Smooth muscle cell (in vitro differentiated cells): ENCODE results near the gene TPTE. TPM values are rescaled to one million over a fixed set of nuclear protein-coding genes. Genes with fewer than 3 reads are reported as not detected.
"Not testable (repeated sequence)": the region's sequence is repeated elsewhere in the genome, so short reads cannot be mapped to it uniquely, and the experiment has no call there.

Source experiments
- DNase-seq: peaks from one replicate; lab custom pipeline; 2025; ENCODE audit not compliant: unreplicated experiment; lab: John Stamatoyannopoulos, UW
- H2AFZ ChIP-seq: fragments of 200-600 bp; sonication (generic); 2 replicates; pipeline ENCODE4 v1.6.0; 2016; ENCODE audit warnings: antibody characterized with exemption, low read depth, mild to moderate bottlenecking
- H3F3A ChIP-seq: fragments of 200-600 bp; sonication (generic); 2 replicates; pipeline ENCODE4 v1.6.0; 2017; ENCODE audit warnings: antibody characterized with exemption, low read depth
- H3K27ac ChIP-seq: fragments of 200-600 bp; sonication (generic); 2 replicates; pipeline ENCODE4 v1.5.1; 2016; ENCODE audit warnings: low read depth, mild to moderate bottlenecking
- H3K27me3 ChIP-seq: fragments of 200-600 bp; sonication (generic); 2 replicates; pipeline ENCODE4 v1.6.1; 2016; ENCODE audit warnings: low read depth, mild to moderate bottlenecking
- H3K36me3 ChIP-seq: fragments of 200-600 bp; sonication (generic); 2 replicates; pipeline ENCODE4 v1.5.1; 2016; ENCODE audit warnings: low read depth
- H3K4me1 ChIP-seq: fragments of 200-600 bp; sonication (generic); 2 replicates; pipeline ENCODE4 v1.5.1; 2016; ENCODE audit warnings: low read depth
- H3K4me2 ChIP-seq: fragments of 200-600 bp; sonication (generic); 2 replicates; pipeline ENCODE4 v1.6.0; 2016; ENCODE audit warnings: mild to moderate bottlenecking
- H3K4me3 ChIP-seq: fragments of 200-600 bp; sonication (generic); 2 replicates; pipeline ENCODE4 v1.5.1; 2016; ENCODE audit warnings: mild to moderate bottlenecking
- H3K79me2 ChIP-seq: fragments of 200-600 bp; sonication (generic); 2 replicates; pipeline ENCODE4 v1.6.0; 2016; ENCODE audit warnings: low read depth, mild to moderate bottlenecking
- H3K9ac ChIP-seq: fragments of 200-600 bp; sonication (generic); 2 replicates; pipeline ENCODE4 v1.6.0; 2016; ENCODE audit warnings: low read depth
- H3K9me3 ChIP-seq: fragments of 200-600 bp; sonication (generic); replicated peaks from 2 replicates; pipeline ENCODE4 v1.5.1; 2016; ENCODE audit warnings: low read depth
- H4K20me1 ChIP-seq: fragments of 200-600 bp; sonication (generic); 2 replicates; pipeline ENCODE4 v1.6.0; 2016; ENCODE audit warnings: low read depth
- WGBS: methylation state at CpG from one replicate; pipeline ENCODE4 v1.1.7; 2016; ENCODE audit warnings: low lambda C conversion rate; 5-methylcytosine and 5-hydroxymethylcytosine counted together
- polyA plus RNA-seq: library from polyadenylated mRNA; unstranded; fragments of >200 nt; fragmentation: Nextera tagmentation; extraction: Ambion mirVana; gene quantifications from 2 replicates; pipeline ENCODE4 v1.2.1, GENCODE V29; 2016
- total RNA-seq: library from RNA; depleted of rRNA; stranded (reverse); fragments of >200 nt; gene quantifications from 2 replicates; pipeline ENCODE4 v1.2.3, GENCODE V29; 2014
- TF ChIP-seq, protein P1 (sequence below): fragments of 200-600 bp; sonication (generic); IDR thresholded peaks from 2 replicates; pipeline ENCODE4 v1.5.1; 2017; ENCODE audit warnings: borderline replicate concordance, mild to moderate bottlenecking, antibody characterized with exemption; ENCODE audit not compliant: insufficient read depth, poor library complexity, severe bottlenecking

TPTE gene
- total and polyA plus RNA-seq, 2 experiments from 2014 or later, result not detected

DNA sequence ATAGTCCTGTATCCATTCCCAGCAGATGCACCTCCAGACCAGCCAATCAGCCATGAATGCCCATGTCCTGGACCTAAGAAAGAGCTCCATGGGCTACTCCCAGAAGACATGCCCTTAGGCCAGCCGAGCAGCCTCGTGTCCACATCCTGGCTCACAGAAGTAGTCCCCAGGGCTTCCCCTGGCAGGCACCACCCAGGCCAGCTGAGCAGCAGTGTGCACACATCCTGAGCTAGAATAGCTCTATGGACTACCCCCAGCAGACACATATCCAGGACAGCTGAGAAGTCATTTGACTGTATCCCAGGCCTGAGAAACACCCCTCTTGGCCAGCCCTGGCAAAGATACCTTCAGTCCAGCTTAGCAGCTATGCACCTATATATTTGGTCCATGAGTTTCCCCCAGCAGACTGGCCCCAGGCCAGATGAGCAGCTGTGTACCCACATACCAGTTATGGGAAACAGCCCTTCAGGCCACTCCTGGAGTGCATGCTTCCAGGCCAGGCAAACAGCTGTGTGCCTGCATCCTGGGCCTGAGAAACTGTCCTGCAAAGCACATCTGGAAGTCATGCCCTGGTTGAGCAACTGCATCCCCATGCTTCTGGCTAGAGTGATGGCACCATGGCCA lies 27.1 kb downstream of the TPTE start:
- H3K27ac ChIP-seq, H2AFZ ChIP-seq, H4K20me1 ChIP-seq, H3K9ac ChIP-seq, H3F3A ChIP-seq, H3K4me1 ChIP-seq, H3K79me2 ChIP-seq, H3K27me3 ChIP-seq, DNase-seq, H3K4me2 ChIP-seq, H3K36me3 ChIP-seq, H3K4me3 ChIP-seq: not testable (repeated sequence)
- WGBS, result 83% methylated on average over 2 of the region's 2 CpGs
- H3K9me3 ChIP-seq, result peaks cover 18% of the 10 kb centered on the region

DNA sequence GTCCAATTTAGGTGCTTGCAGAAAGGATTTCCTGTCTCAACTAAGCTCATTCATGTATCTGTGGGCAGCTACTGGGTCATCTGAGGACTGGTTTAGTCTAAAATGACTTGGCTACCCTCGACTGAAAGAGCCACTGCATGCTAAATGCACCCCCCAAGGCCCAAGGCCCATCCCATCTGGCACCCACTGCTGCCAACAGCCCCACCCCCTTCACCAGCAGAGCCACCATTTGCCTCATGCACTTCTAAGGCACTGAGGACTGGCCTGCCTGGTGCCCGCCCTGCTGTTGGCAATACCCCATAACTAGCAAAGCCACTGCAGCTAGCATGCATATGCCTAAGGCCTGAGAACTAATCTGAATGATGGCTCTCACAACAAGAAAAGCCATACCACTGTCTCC lies 49.4 kb downstream of the TPTE start:
- H3K27ac ChIP-seq, H3K36me3 ChIP-seq, DNase-seq, H3K9ac ChIP-seq, H3K27me3 ChIP-seq, H4K20me1 ChIP-seq, H3K4me2 ChIP-seq, H2AFZ ChIP-seq, H3K4me1 ChIP-seq, H3K79me2 ChIP-seq, H3K4me3 ChIP-seq, H3F3A ChIP-seq: not testable (repeated sequence)
- peaks cover 25% of the 10 kb centered on the region for H3K9me3 ChIP-seq
- WGBS, result 47% methylated on average over 2 of the region's 2 CpGs

GRCh38 chr21:10574531-10575310 lies 53.3 kb downstream of the TPTE start:
- H3K9me3 ChIP-seq, result peaks cover 34% of the 10 kb centered on the region
- H3K79me2 ChIP-seq, H3K27ac ChIP-seq, H3K27me3 ChIP-seq, H3K36me3 ChIP-seq, H2AFZ ChIP-seq, H3K4me1 ChIP-seq, H3F3A ChIP-seq, H3K4me2 ChIP-seq, H3K9ac ChIP-seq, H4K20me1 ChIP-seq, DNase-seq, H3K4me3 ChIP-seq: not testable (repeated sequence)
- WGBS, result 71% methylated on average over 16 of the region's 16 CpGs

- no peaks in the 10 kb centered on the region for H3K79me2 ChIP-seq
- no peak overlapping the region for H3K27ac ChIP-seq
- H3K4me1 ChIP-seq, result no peaks in the 10 kb centered on the region
- no peaks in the 10 kb centered on the region for H3K36me3 ChIP-seq
- no peak for DNase-seq
- H3K27me3 ChIP-seq, result no peaks in the 10 kb centered on the region
- TF ChIP-seq, protein P1, sequence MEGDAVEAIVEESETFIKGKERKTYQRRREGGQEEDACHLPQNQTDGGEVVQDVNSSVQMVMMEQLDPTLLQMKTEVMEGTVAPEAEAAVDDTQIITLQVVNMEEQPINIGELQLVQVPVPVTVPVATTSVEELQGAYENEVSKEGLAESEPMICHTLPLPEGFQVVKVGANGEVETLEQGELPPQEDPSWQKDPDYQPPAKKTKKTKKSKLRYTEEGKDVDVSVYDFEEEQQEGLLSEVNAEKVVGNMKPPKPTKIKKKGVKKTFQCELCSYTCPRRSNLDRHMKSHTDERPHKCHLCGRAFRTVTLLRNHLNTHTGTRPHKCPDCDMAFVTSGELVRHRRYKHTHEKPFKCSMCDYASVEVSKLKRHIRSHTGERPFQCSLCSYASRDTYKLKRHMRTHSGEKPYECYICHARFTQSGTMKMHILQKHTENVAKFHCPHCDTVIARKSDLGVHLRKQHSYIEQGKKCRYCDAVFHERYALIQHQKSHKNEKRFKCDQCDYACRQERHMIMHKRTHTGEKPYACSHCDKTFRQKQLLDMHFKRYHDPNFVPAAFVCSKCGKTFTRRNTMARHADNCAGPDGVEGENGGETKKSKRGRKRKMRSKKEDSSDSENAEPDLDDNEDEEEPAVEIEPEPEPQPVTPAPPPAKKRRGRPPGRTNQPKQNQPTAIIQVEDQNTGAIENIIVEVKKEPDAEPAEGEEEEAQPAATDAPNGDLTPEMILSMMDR, result no peak
- no peaks in the 10 kb centered on the region for H4K20me1 ChIP-seq
- WGBS, result 58% methylated on average over 2 of the region's 2 CpGs
- H3K4me2 ChIP-seq, result no peak overlapping the region
- H3K9me3 ChIP-seq, result peaks cover 28% of the 10 kb centered on the region
- no peak overlapping the region for H3K4me3 ChIP-seq
- no peak overlapping the region for H2AFZ ChIP-seq
- no peaks in the 10 kb centered on the region for H3F3A ChIP-seq
- no peak overlapping the region for H3K9ac ChIP-seq
Observed at GRCh38 chr21:10575311-10575667, 53.9 kb downstream of the TPTE start.

- DNase-seq, H4K20me1 ChIP-seq, H3K79me2 ChIP-seq, H3K36me3 ChIP-seq, H3K27me3 ChIP-seq, H3F3A ChIP-seq, H3K4me1 ChIP-seq, H3K4me2 ChIP-seq, H2AFZ ChIP-seq, H3K27ac ChIP-seq, H3K4me3 ChIP-seq, H3K9ac ChIP-seq: not testable (repeated sequence)
- H3K9me3 ChIP-seq, result peaks cover 34% of the 10 kb centered on the region
Observed at GRCh38 chr21:10578910-10579309, 57.5 kb downstream of the TPTE start.

DNA sequence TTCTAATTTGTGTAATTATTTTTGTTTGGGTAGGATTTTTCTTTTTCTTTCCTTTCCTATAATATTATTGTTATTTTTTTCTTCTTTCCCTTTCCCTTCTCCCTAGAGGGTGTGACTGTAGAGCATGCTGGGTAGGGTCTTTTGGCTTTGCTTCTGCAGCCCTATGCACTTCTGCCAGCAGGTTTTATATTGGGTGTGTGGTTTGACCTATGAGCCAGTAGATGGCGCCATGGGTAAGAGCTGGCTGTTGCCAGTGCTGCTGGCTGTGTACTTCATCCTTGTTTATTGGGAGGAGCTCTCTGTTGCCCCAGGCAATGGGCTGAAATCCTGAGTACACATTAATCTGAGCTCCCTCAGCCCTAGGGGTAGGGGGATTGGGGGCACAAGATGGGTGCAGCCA lies 67.7 kb downstream of the TPTE start:
- 26% methylated on average over 1 of the region's 1 CpG for WGBS
- not testable (repeated sequence) for H3F3A ChIP-seq, H3K27me3 ChIP-seq, H3K4me3 ChIP-seq, H3K36me3 ChIP-seq, H3K4me2 ChIP-seq, H2AFZ ChIP-seq, H3K27ac ChIP-seq, H3K9ac ChIP-seq, H3K79me2 ChIP-seq, H3K4me1 ChIP-seq, H4K20me1 ChIP-seq, DNase-seq
- peaks cover 29% of the 10 kb centered on the region for H3K9me3 ChIP-seq

DNA sequence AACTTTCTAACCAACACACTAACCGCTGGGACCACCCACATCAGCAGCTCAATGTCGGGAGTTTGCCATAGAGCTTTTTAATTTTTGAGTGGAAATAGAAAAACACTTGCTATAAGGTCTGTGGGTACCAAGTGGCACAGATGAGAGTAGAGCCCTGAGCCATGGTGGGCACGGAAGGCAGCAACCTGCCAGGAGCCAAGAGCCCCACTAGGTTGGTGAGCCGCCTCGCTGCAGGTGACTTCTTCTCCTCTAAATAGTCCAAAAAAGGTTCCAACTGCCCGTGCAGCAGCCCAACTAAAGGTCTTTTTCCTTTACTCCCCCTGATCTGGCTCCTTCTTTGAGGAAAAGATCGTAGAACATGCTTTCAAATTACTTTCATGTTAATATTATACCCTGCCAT lies 85.7 kb downstream of the TPTE start:
- not testable (repeated sequence) for H3K36me3 ChIP-seq, H3K79me2 ChIP-seq, DNase-seq, H4K20me1 ChIP-seq, H3K27me3 ChIP-seq, H2AFZ ChIP-seq, H3K4me2 ChIP-seq, H3K9ac ChIP-seq, H3K27ac ChIP-seq, H3K4me3 ChIP-seq, H3K4me1 ChIP-seq, H3F3A ChIP-seq
- WGBS, result 65% methylated on average over 7 of the region's 7 CpGs
- H3K9me3 ChIP-seq, result peaks cover 42% of the 10 kb centered on the region

- H3K79me2 ChIP-seq, H3K27ac ChIP-seq, H3K4me3 ChIP-seq, H4K20me1 ChIP-seq, H3K27me3 ChIP-seq, H3K4me2 ChIP-seq, H3K9ac ChIP-seq, DNase-seq, H3K4me1 ChIP-seq, H3K36me3 ChIP-seq, H3F3A ChIP-seq, H2AFZ ChIP-seq: not testable (repeated sequence)
- peaks cover 37% of the 10 kb centered on the region for H3K9me3 ChIP-seq
- 72% methylated on average over 6 of the region's 6 CpGs for WGBS
Observed at GRCh38 chr21:10614285-10614684, 92.9 kb downstream of the TPTE start.
